Uterus (tissue), 2 donors: ENCODE measurements around the gene CELF2.

Source experiments
- POLR2A ChIP-seq, 2 donors: fragments of 450-650 bp; IDR thresholded peaks; one replicate each; pipeline ENCODE4 v1.6.1; 2016; ENCODE audit warnings: antibody characterized with exemption in 2 of 2, mild to moderate bottlenecking in 1 of 2, moderate library complexity in 1 of 2
- TF ChIP-seq, protein P1 (sequence below), 4 experiments: fragments of 200-600 bp in 2 of 4; fragments of 450-650 bp in 2 of 4; sonication (generic) in 2 of 4; IDR thresholded peaks; one replicate each; pipeline ENCODE4 v1.5.1; 2016 to 2019; ENCODE audit warnings: antibody characterized with exemption in 4 of 4, mild to moderate bottlenecking in 2 of 4, moderate library complexity in 1 of 4

DNA sequence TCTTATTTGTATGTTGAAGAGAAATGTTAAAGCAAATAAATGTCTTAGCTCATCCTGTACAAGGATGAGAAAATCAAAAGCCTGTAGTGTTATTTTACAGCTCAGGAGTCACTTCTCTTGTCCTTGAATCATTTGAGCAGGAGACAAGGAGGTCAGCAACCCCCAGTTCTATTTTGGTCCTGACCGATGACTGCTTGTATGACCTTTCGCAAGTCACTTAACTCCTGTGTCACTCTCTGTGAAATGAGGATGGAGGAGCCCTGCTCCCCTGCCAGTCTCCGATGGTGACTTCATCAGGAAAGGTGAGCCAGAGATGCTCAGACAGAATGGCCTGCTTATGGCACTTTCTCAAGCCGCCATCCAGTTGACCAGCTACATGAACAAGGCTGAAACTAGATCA, 101.0 kb downstream of the CELF2 start:
- TF ChIP-seq, protein P1, sequence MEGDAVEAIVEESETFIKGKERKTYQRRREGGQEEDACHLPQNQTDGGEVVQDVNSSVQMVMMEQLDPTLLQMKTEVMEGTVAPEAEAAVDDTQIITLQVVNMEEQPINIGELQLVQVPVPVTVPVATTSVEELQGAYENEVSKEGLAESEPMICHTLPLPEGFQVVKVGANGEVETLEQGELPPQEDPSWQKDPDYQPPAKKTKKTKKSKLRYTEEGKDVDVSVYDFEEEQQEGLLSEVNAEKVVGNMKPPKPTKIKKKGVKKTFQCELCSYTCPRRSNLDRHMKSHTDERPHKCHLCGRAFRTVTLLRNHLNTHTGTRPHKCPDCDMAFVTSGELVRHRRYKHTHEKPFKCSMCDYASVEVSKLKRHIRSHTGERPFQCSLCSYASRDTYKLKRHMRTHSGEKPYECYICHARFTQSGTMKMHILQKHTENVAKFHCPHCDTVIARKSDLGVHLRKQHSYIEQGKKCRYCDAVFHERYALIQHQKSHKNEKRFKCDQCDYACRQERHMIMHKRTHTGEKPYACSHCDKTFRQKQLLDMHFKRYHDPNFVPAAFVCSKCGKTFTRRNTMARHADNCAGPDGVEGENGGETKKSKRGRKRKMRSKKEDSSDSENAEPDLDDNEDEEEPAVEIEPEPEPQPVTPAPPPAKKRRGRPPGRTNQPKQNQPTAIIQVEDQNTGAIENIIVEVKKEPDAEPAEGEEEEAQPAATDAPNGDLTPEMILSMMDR (IDR thresholded peaks at IDR 0.05) = no peak
- no peak for TF ChIP-seq POLR2A (IDR thresholded peaks at IDR 0.05)
